ENCODE measurements around the gene DBNL.
A peak's percentile ranks its signal among the peaks of the same experiment; 100 is the strongest.

DBNL gene

DNA sequence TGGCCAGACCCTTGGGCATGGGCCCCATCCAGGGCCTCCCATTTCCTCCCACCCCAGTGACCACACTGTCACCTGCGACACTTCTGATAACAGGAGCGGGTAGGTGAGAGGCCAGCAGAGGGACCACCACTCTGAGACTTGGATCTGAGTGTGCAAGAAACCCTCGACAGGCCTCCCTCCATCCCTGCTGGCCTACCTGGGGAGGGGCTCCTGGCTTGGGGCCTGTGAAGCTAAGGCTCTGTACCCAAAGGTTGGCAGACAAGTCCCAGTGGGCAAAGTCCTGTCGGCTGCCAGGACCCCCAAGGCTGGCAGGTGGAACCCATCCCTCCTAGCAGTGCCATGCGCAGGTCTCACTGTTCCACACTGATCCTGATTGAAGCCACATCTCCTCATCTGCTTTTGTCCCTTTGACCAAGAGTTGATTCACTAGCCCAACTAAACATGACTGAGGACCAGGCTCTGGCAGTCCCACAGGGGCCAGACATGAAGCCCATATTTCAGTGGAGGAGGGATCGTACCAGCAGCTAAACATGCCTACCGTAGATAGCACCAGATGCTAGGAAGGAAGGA, 22.1 kb downstream of the DBNL start:
- H3K4me3 ChIP-seq (ENCODE audit: low read length) = no peak overlapping the region
- no peaks in the 10 kb centered on the region for H3K9me3 ChIP-seq (ENCODE audit: control insufficient read depth, low read length)
- H3K4me1 ChIP-seq (ENCODE audit: control insufficient read depth, insufficient read depth, low read length) = peaks cover 20% of the 10 kb centered on the region
- H3K27me3 ChIP-seq (ENCODE audit: control insufficient read depth, insufficient read depth, low read length) = peaks cover 13% of the 10 kb centered on the region
- peaks cover 5% of the 10 kb centered on the region for H3K36me3 ChIP-seq (ENCODE audit: control insufficient read depth, insufficient read depth, low read length)
- no peak overlapping the region for H3K9ac ChIP-seq (ENCODE audit: low read length)

DNA sequence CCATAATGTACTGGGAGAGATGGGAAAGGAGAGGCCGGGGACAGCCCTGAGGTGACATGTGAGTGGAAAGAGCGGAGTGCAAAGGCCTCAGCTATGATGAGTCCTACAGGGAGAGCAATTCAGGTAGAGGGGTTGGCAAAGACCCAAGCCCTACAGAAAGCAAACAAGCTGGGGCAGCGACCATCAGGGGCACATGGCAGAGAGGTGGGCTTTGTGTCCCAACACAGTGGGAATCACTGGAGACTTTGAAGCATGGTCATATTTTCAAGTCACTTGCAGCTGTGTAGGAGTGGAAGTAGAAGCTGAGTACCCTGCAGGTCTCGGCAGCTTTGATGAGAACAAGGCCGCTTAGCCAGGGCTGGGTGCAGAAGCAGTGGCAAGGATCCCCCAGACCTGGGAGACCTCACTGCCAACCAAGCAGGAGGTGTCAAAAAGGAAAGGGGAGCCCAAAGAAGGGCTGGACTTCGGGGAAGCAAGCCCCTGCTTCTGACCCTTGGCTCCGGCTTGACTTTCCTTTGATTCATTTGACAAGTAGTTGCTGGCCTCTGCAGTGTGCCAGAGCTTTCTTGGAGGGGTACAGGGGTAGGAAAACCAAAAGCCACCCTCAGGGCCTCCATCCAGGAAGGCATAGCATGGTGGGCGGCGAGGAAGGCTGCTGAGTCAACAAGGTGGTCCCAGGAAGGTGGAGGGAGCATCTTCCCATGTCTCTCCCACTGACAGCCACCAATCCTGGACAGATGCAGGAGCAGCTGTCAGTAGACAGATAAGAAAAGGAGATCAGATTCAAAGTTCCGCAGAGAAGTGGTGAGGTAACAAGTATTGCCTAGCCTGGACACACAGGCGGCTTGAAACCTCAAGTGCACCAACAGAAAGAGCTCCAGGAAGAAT, 22.8 kb downstream of the DBNL start:
- peaks cover 13% of the 10 kb centered on the region for H3K27me3 ChIP-seq (ENCODE audit: control insufficient read depth, insufficient read depth, low read length)
- no peak overlapping the region for H3K9ac ChIP-seq (ENCODE audit: low read length)
- peaks cover 27% of the 10 kb centered on the region for H3K4me1 ChIP-seq (ENCODE audit: control insufficient read depth, insufficient read depth, low read length)
- no peak overlapping the region for H3K4me3 ChIP-seq (ENCODE audit: low read length)
- H3K9me3 ChIP-seq (ENCODE audit: control insufficient read depth, low read length) = no peaks in the 10 kb centered on the region
- peaks cover under 1% of the 10 kb centered on the region for H3K36me3 ChIP-seq (ENCODE audit: control insufficient read depth, insufficient read depth, low read length)

GRCh38 chr7:44068054-44068453, 23.6 kb downstream of the DBNL start:
- H3K27me3 ChIP-seq (ENCODE audit: control insufficient read depth, insufficient read depth, low read length) = peaks cover 13% of the 10 kb centered on the region
- no peak overlapping the region for H3K9ac ChIP-seq (ENCODE audit: low read length)
- no peaks in the 10 kb centered on the region for H3K36me3 ChIP-seq (ENCODE audit: control insufficient read depth, insufficient read depth, low read length)
- H3K4me1 ChIP-seq (ENCODE audit: control insufficient read depth, insufficient read depth, low read length) = peaks cover 34% of the 10 kb centered on the region
- no peaks in the 10 kb centered on the region for H3K9me3 ChIP-seq (ENCODE audit: control insufficient read depth, low read length)
- H3K4me3 ChIP-seq (ENCODE audit: low read length) = no peak overlapping the region

GRCh38 chr7:44071726-44072363, 27.3 kb downstream of the DBNL start:
- H3K4me1 ChIP-seq (ENCODE audit: control insufficient read depth, insufficient read depth, low read length) = peaks cover 48% of the 10 kb centered on the region
- H3K9me3 ChIP-seq (ENCODE audit: control insufficient read depth, low read length) = no peaks in the 10 kb centered on the region
- no peak overlapping the region for H3K4me3 ChIP-seq (ENCODE audit: low read length)
- H3K36me3 ChIP-seq (ENCODE audit: control insufficient read depth, insufficient read depth, low read length) = no peaks in the 10 kb centered on the region
- H3K27me3 ChIP-seq (ENCODE audit: control insufficient read depth, insufficient read depth, low read length) = no peaks in the 10 kb centered on the region
- H3K9ac ChIP-seq (ENCODE audit: low read length) = no peak overlapping the region

GRCh38 chr7:44072364-44073231, 28.1 kb downstream of the DBNL start:
- Histone ChIP-seq H3K27me3 (ENCODE audit: control insufficient read depth, insufficient read depth, low read length) (no peaks in the 10 kb centered on the region), H3K9me3 (ENCODE audit: control insufficient read depth, low read length) (no peaks in the 10 kb centered on the region), H3K36me3 (ENCODE audit: control insufficient read depth, insufficient read depth, low read length) (no peaks in the 10 kb centered on the region), H3K9ac (ENCODE audit: low read length) (no peak overlapping the region), H3K4me3 (ENCODE audit: low read length) (no peak overlapping the region), H3K4me1 (ENCODE audit: control insufficient read depth, insufficient read depth, low read length) (peaks cover 48% of the 10 kb centered on the region)

GRCh38 chr7:44073664-44074348, 29.3 kb downstream of the DBNL start:
- Histone ChIP-seq H3K36me3 (ENCODE audit: control insufficient read depth, insufficient read depth, low read length) (no peaks in the 10 kb centered on the region), H3K27me3 (ENCODE audit: control insufficient read depth, insufficient read depth, low read length) (no peaks in the 10 kb centered on the region), H3K9ac (ENCODE audit: low read length) (no peak overlapping the region), H3K4me3 (ENCODE audit: low read length) (peak overlapping the region; percentile 23), H3K4me1 (ENCODE audit: control insufficient read depth, insufficient read depth, low read length) (peaks cover 48% of the 10 kb centered on the region), H3K9me3 (ENCODE audit: control insufficient read depth, low read length) (no peaks in the 10 kb centered on the region)

DNA sequence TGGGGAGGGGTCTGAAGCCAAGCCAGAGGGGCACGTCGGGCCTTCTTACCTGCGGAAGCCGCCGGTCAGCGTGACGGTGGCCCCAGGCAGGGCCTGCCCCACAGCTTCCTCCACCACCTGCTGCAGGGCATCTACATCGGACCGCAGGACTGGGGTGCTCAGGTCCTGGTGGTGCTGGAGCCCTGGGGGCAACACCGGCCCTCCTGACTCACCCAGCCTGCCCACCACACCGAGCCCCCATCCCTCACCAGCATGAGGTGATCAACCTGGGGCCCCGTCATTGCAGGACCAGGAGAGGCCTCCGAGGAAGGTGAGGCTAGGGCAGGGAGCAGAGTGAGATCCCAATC, 29.8 kb downstream of the DBNL start:
- Histone ChIP-seq H3K4me3 (ENCODE audit: low read length) (no peak overlapping the region), H3K4me1 (ENCODE audit: control insufficient read depth, insufficient read depth, low read length) (peaks cover 48% of the 10 kb centered on the region), H3K36me3 (ENCODE audit: control insufficient read depth, insufficient read depth, low read length) (no peaks in the 10 kb centered on the region), H3K9me3 (ENCODE audit: control insufficient read depth, low read length) (no peaks in the 10 kb centered on the region), H3K27me3 (ENCODE audit: control insufficient read depth, insufficient read depth, low read length) (no peaks in the 10 kb centered on the region), H3K9ac (ENCODE audit: low read length) (no peak overlapping the region)

GRCh38 chr7:44075296-44076075, 31.0 kb downstream of the DBNL start:
- Histone ChIP-seq H3K4me1 (ENCODE audit: control insufficient read depth, insufficient read depth, low read length) (peaks cover 53% of the 10 kb centered on the region), H3K27me3 (ENCODE audit: control insufficient read depth, insufficient read depth, low read length) (no peaks in the 10 kb centered on the region), H3K36me3 (ENCODE audit: control insufficient read depth, insufficient read depth, low read length) (peaks cover 6% of the 10 kb centered on the region), H3K4me3 (ENCODE audit: low read length) (no peak overlapping the region), H3K9ac (ENCODE audit: low read length) (no peak overlapping the region), H3K9me3 (ENCODE audit: control insufficient read depth, low read length) (no peaks in the 10 kb centered on the region)

DNA sequence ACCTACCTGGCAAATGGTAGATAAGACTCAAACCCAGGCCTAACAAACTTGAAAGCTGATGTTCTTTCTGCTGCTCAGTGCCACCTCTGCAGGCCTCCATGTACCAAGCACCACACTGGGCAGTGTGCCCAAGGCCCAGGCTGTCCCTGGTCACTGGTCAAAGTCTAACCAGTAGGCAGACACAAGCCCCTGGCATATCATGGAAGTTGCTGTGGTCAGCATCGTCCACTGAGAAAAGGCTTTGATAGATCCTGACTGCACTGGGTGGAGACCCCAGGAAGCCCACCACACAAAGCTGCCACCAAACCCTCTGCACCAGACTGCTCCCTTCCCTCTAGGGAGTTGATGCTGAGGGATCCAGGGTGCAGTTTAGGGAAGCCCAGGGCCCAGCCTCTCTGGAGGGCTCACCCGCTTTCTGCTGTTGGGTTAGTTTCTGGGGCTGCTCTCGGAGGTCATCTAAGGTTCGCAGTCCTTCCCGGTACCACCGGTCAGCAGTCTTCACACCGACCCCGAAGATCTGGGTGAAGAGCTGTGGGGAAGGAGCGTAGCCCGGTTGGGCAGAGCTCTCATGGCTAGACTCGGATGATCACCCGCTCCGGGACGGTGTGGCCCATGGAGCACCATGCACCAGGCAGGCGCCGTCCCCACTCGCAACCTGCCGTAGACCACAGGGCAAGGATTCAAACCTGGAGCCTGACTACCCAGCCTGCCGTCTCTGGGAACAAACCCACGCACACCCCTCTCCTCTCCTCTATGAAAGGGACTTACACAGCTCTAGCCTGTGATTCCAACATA, 31.8 kb downstream of the DBNL start:
- Histone ChIP-seq H3K9me3 (ENCODE audit: control insufficient read depth, low read length) (no peaks in the 10 kb centered on the region), H3K9ac (ENCODE audit: low read length) (no peak overlapping the region), H3K4me3 (ENCODE audit: low read length) (no peak overlapping the region), H3K27me3 (ENCODE audit: control insufficient read depth, insufficient read depth, low read length) (no peaks in the 10 kb centered on the region), H3K4me1 (ENCODE audit: control insufficient read depth, insufficient read depth, low read length) (peaks cover 56% of the 10 kb centered on the region), H3K36me3 (ENCODE audit: control insufficient read depth, insufficient read depth, low read length) (peaks cover 6% of the 10 kb centered on the region)

GRCh38 chr7:44077061-44077460, 32.6 kb downstream of the DBNL start:
- Histone ChIP-seq H3K4me3 (ENCODE audit: low read length) (no peak overlapping the region), H3K9ac (ENCODE audit: low read length) (no peak overlapping the region), H3K36me3 (ENCODE audit: control insufficient read depth, insufficient read depth, low read length) (peaks cover 6% of the 10 kb centered on the region), H3K9me3 (ENCODE audit: control insufficient read depth, low read length) (no peaks in the 10 kb centered on the region), H3K4me1 (ENCODE audit: control insufficient read depth, insufficient read depth, low read length) (peaks cover 52% of the 10 kb centered on the region), H3K27me3 (ENCODE audit: control insufficient read depth, insufficient read depth, low read length) (no peaks in the 10 kb centered on the region)

All from mucosa of stomach (tissue), 1 donor.